IMR-90 (cell line): ENCODE measurements around the gene HGD. TPM values are rescaled to one million over a fixed set of nuclear protein-coding genes. Genes with fewer than 3 reads are reported as not detected.

Source experiments
- ATAC-seq: fragments of 200-7000 bp; cut with Tn5 transposase; 2 replicates; pipeline ENCODE4 v1.9.1; 2020; ENCODE audit warnings: low read depth, mild to moderate bottlenecking, moderate library complexity
- BruUV-seq: library from RNA; stranded (reverse); fragments of 400-500 nt; replicated peaks from 2 replicates; lab custom pipeline; 2021; lab: Mats Ljungman, UMichigan
- CTCF ChIA-PET: fragments of 300-600 bp; formaldehyde crosslinking; extraction: SDS; loops from one replicate; lab custom pipeline; 2021; ENCODE audit warnings: antibody characterized with exemption; lab: Yijun Ruan, JAX
- POLR2A ChIA-PET: fragments of 300-600 bp; sonication (Branson Sonifier 250); formaldehyde crosslinking; loops from one replicate; lab custom pipeline; 2022; ENCODE audit warnings: antibody characterized with exemption; ENCODE audit not compliant: unreplicated experiment; lab: Charles Lee
- DNase-seq: peaks from one replicate; pipeline ENCODE4 v3.0.0; 2013
- H2AFZ ChIP-seq: replicated peaks from 2 replicates; pipeline ENCODE3; 2013; ENCODE audit warnings: low read length, mild to moderate bottlenecking; ENCODE audit not compliant: poor library complexity
- H2AK5ac ChIP-seq: 2 replicates; pipeline ENCODE4 v1.6.1; 2013; ENCODE audit warnings: low read depth, low read length, inconsistent platforms
- H2AK9ac ChIP-seq: replicated peaks from 2 replicates; pipeline ENCODE3; 2013; ENCODE audit warnings: mild to moderate bottlenecking, low read depth, low read length, moderate library complexity; ENCODE audit not compliant: poor library complexity
- H2BK120ac ChIP-seq: 2 replicates; pipeline ENCODE4 v1.6.1; 2013; ENCODE audit warnings: low read depth, low read length, inconsistent platforms
- H2BK15ac ChIP-seq: 3 replicates; pipeline ENCODE4 v1.6.1; 2013; ENCODE audit warnings: low read depth, low read length, inconsistent platforms
- H2BK20ac ChIP-seq: 2 replicates; pipeline ENCODE4 v1.6.1; 2013; ENCODE audit warnings: low read depth, mild to moderate bottlenecking, inconsistent platforms, low read length, moderate library complexity
- H2BK5ac ChIP-seq: 2 replicates; pipeline ENCODE4 v1.6.1; 2013; ENCODE audit warnings: mild to moderate bottlenecking, low read depth, low read length, inconsistent platforms; ENCODE audit not compliant: poor library complexity, severe bottlenecking
- H3K14ac ChIP-seq: replicated peaks from 2 replicates; pipeline ENCODE4 v1.6.1; 2013; ENCODE audit warnings: low read depth, low read length, inconsistent platforms
- H3K18ac ChIP-seq: 2 replicates; pipeline ENCODE4 v1.6.1; 2013; ENCODE audit warnings: low read depth, low read length, control low read depth
- H3K23ac ChIP-seq: 2 replicates; pipeline ENCODE4 v1.6.1; 2013; ENCODE audit warnings: low read depth, low read length, inconsistent platforms
- H3K27ac ChIP-seq: 2 replicates; pipeline ENCODE4 v1.5.1; 2013; ENCODE audit warnings: mild to moderate bottlenecking, control low read depth, low read length; ENCODE audit not compliant: insufficient read depth
- H3K27me3 ChIP-seq: 2 replicates; pipeline ENCODE4 v1.6.1; 2013; ENCODE audit warnings: low read length; ENCODE audit not compliant: control insufficient read depth, insufficient read depth
- H3K36me3 ChIP-seq: 2 replicates; pipeline ENCODE4 v1.6.1; 2013; ENCODE audit warnings: low read length, mixed read lengths; ENCODE audit not compliant: control insufficient read depth, insufficient read depth
- H3K4ac ChIP-seq: 2 replicates; pipeline ENCODE4 v1.6.1; 2013; ENCODE audit warnings: low read depth, low read length, inconsistent platforms
- H3K4me1 ChIP-seq: 2 replicates; pipeline ENCODE4 v1.6.1; 2013; ENCODE audit warnings: low read length, mixed read lengths; ENCODE audit not compliant: control insufficient read depth, insufficient read depth
- H3K4me2 ChIP-seq: 2 replicates; pipeline ENCODE4 v1.6.1; 2013; ENCODE audit warnings: low read depth, mild to moderate bottlenecking, control low read depth, low read length, moderate library complexity
- H3K4me3 ChIP-seq: 2 replicates; pipeline ENCODE4 v1.5.1; 2013; ENCODE audit warnings: low read depth, mild to moderate bottlenecking, control low read depth, low read length, moderate library complexity; ENCODE audit not compliant: insufficient read depth
- H3K56ac ChIP-seq: 2 replicates; pipeline ENCODE4 v1.6.1; 2013; ENCODE audit warnings: low read length, inconsistent platforms; ENCODE audit not compliant: insufficient read depth; ENCODE audit errors: extremely low read depth
- H3K79me1 ChIP-seq, 2 experiments: 2 replicates each; pipeline ENCODE4 v1.6.1; 2013; ENCODE audit warnings: low read length in 2 of 2, inconsistent platforms in 1 of 2, low read depth in 1 of 2
- H3K9ac ChIP-seq: 2 replicates; pipeline ENCODE4 v1.6.1; 2013; ENCODE audit warnings: low read depth, low read length, control low read depth
- H3K9me1 ChIP-seq: 2 replicates; pipeline ENCODE4 v1.6.1; 2013; ENCODE audit warnings: low read length, inconsistent platforms; ENCODE audit not compliant: insufficient read depth
- H3K9me3 ChIP-seq: 2 replicates; pipeline ENCODE4 v1.6.1; 2013; ENCODE audit warnings: low read length; ENCODE audit not compliant: control insufficient read depth, insufficient read depth
- H4K20me1 ChIP-seq: 2 replicates; pipeline ENCODE4 v1.6.1; 2013; ENCODE audit warnings: low read length, inconsistent platforms; ENCODE audit not compliant: insufficient read depth
- H4K5ac ChIP-seq: 2 replicates; pipeline ENCODE4 v1.6.1; 2013; ENCODE audit warnings: mild to moderate bottlenecking, low read depth, low read length, control low read depth
- H4K8ac ChIP-seq, 2 experiments: 2 replicates each; pipeline ENCODE4 v1.6.1; 2013; ENCODE audit warnings: low read depth in 2 of 2, low read length in 2 of 2, control low read depth in 1 of 2, inconsistent platforms in 1 of 2
- H4K91ac ChIP-seq: 2 replicates; pipeline ENCODE4 v1.6.1; 2013; ENCODE audit warnings: low read depth, low read length, inconsistent platforms; ENCODE audit not compliant: insufficient read depth
- BHLHE40 ChIP-seq: fragments of 150-350 bp; IDR thresholded peaks from 2 replicates; pipeline ENCODE4 v1.6.1; 2016; ENCODE audit warnings: mild to moderate bottlenecking, low read depth, low read length
- CEBPB ChIP-seq: IDR thresholded peaks from 2 replicates; pipeline ENCODE4 v1.6.1; 2012; ENCODE audit warnings: low read depth, low read length, improper control_type of control experiment
- CHD1 ChIP-seq: IDR thresholded peaks from 2 replicates; pipeline ENCODE4 v1.6.1; 2012; ENCODE audit warnings: low read depth, low read length, improper control_type of control experiment
- CTCF ChIP-seq: conservative IDR thresholded peaks from 2 replicates; pipeline ENCODE4 v1.5.1; 2012; ENCODE audit warnings: mild to moderate bottlenecking, low read depth, low read length, improper control_type of control experiment
- ELK1 ChIP-seq: fragments of 150-350 bp; IDR thresholded peaks from 2 replicates; pipeline ENCODE4 v1.6.1; 2016; ENCODE audit warnings: low read depth, mild to moderate bottlenecking, low read length, moderate library complexity, borderline replicate concordance
- FOS ChIP-seq: fragments of 150-350 bp; IDR thresholded peaks from 2 replicates; pipeline ENCODE4 v1.6.1; 2016; ENCODE audit warnings: low read depth, low read length
- MAZ ChIP-seq: IDR thresholded peaks from 2 replicates; pipeline ENCODE4 v1.6.1; 2012; ENCODE audit warnings: low read depth, mild to moderate bottlenecking, low read length, improper control_type of control experiment, moderate library complexity, borderline replicate concordance
- MXI1 ChIP-seq: IDR thresholded peaks from 2 replicates; pipeline ENCODE4 v1.6.1; 2012; ENCODE audit warnings: low read depth, mild to moderate bottlenecking, low read length, moderate library complexity, borderline replicate concordance
- NFE2L2 ChIP-seq: fragments of 150-350 bp; IDR thresholded peaks from 2 replicates; pipeline ENCODE4 v1.6.1; 2016; ENCODE audit warnings: low read depth, mild to moderate bottlenecking, low read length
- POLR2A ChIP-seq: IDR thresholded peaks from 2 replicates; pipeline ENCODE4 v1.6.1; 2012; ENCODE audit warnings: mild to moderate bottlenecking, low read depth, low read length
- RAD21 ChIP-seq: IDR thresholded peaks from 2 replicates; pipeline ENCODE4 v1.6.1; 2012; ENCODE audit warnings: low read length, improper control_type of control experiment
- RCOR1 ChIP-seq: IDR thresholded peaks from 2 replicates; pipeline ENCODE4 v1.6.1; 2012; ENCODE audit warnings: mild to moderate bottlenecking, low read length, improper control_type of control experiment; ENCODE audit not compliant: insufficient replicate concordance
- RFX5 ChIP-seq: IDR thresholded peaks from 2 replicates; pipeline ENCODE4 v1.8.0; 2012; ENCODE audit warnings: low read depth, mild to moderate bottlenecking, low read length, moderate library complexity
- USF2 ChIP-seq: fragments of 150-350 bp; IDR thresholded peaks from 2 replicates; pipeline ENCODE4 v1.6.1; 2017; ENCODE audit warnings: mild to moderate bottlenecking, antibody characterized with exemption, low read length, low read depth
- WGBS, 2 experiments: methylation state at CpG; one replicate each; pipeline versions ENCODE4 v1.1.5 to v1.1.7; 2013; ENCODE audit warnings: missing lambda C conversion rate in 2 of 2; ENCODE audit not compliant: insufficient read length in 1 of 2; ENCODE audit errors: extremely low coverage in 2 of 2; 5-methylcytosine and 5-hydroxymethylcytosine counted together
- dilution Hi-C: fragments of 300-500 bp; cut with HindIII; formaldehyde crosslinking; loops from one replicate; pipeline ENCODE4 v1.14.3; 2018; ENCODE audit warnings: low sequenced_read_pairs; ENCODE audit not compliant: unreplicated experiment
- in situ Hi-C: fragments of 300-500 bp; cut with MboI; formaldehyde crosslinking; loops from 3 replicates; pipeline ENCODE4 v1.14.3; 2019; ENCODE audit warnings: low sequenced_read_pairs, inconsistent platforms, mixed read lengths
- intact Hi-C: fragments of 100-400 bp; cut with micrococcal nuclease; formaldehyde crosslinking; loops from 2 replicates; pipeline ENCODE4 v1.10.0; 2022
- polyA plus RNA-seq, 3 experiments: library from polyadenylated mRNA; depleted of rRNA; stranded (reverse); fragments of >200 nt; gene quantifications; 2 replicates each; pipeline ENCODE4 v1.2.3, GENCODE V29; 2012; ENCODE audit warnings: low replicate concordance in 1 of 3
- total RNA-seq: library from RNA; depleted of rRNA; stranded (reverse); fragments of >200 nt; gene quantifications from 2 replicates; pipeline ENCODE4 v1.2.3, GENCODE V29; 2012

HGD gene
- total and polyA plus RNA-seq, 2 of the 4 experiments (the other 2 are of a cell fraction) = 0.14 TPM; not detected in 1

DNA sequence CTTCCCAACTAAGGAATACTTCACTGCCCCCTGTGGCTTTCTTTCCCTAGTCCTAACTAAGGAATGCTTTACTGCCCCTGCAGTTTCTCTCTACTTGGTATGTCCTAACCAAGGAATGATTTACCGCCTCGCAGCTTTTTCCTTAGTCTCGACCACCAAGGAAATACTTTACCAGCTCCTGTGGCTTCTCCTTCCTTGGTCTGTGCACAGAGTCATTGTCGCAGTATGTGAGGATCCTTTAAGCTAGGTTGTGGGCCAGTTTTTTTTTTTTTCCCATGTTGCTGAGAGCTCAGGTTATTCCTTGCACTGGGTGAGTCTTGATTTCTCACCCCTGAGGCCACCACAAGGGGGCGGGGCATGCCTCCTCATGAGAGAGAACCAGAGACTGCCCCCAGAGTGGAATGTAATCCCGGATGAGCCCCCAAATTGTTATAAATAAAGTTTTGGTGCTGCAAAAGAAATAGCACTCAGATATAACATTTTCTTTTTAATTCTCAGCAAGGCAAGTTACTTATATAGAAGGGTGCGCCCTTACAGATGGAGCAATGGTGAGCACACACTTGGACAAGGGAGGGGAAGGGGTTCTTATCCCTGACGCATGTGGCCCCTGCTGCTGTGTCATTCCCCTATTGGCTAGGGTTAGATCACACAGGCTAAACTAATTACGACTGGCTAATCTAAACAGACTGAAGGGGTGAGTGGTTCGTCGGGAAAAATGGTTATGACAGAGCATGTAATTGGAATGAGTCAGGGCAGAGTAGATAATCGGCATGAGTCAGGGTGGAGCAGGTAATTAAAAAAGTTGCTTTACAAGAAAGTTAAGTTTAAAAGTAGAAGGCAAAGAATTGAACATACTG is 58.9 kb downstream of the HGD start:
- Histone ChIP-seq H3K4me2 (no peak overlapping the region), H3K9ac (no peak overlapping the region), H3K79me1 (no peaks in the 10 kb centered on the region), H3K27me3 (no peaks in the 10 kb centered on the region), H3K14ac (no peak overlapping the region), H2AK9ac (no peak overlapping the region), H4K5ac (no peak overlapping the region; the same call in 1 of the 2 replicates), H2BK5ac (peak overlapping the region; percentile 69), H2AFZ (no peak overlapping the region), H3K18ac (peak overlapping the region; percentile 61; the same call in 1 of the 2 replicates), H3K9me1 (no peaks in the 10 kb centered on the region), H3K23ac (no peak overlapping the region), H3K56ac (no peak overlapping the region), H3K36me3 (no peaks in the 10 kb centered on the region), H2BK120ac (peak overlapping the region; percentile 27; the same call in 1 of the 2 replicates), H3K4me3 (no peak overlapping the region), H3K4ac (no peak overlapping the region), H4K91ac (no peak overlapping the region), H3K4me1 (no peaks in the 10 kb centered on the region), H4K20me1 (no peaks in the 10 kb centered on the region), H3K27ac (no peak overlapping the region), H2AK5ac (peak overlapping the region; percentile 47; the same call in 1 of the 2 replicates), H3K9me3 (0 out of 2 replicates have a peak, but pooled peaks cover 6% of the 10 kb centered on the region), H2BK20ac (no peak overlapping the region), H2BK15ac (no peak overlapping the region), H4K8ac (no peak overlapping the region)
- dilution Hi-C loops (no loop called here), intact Hi-C loops (no loop called here), in situ Hi-C loops (no loop called here)
- 17% methylated on average over 1 of the region's 12 CpGs; no CpG with 5 or more reads in 1 of the 2 experiments for WGBS, 2 experiments
- BruUV-seq = no TSS peak
- POLR2A ChIA-PET = no interaction called here
- ATAC-seq = peak; percentile 29; the same call in 1 of the 2 replicates
- peak; percentile 82 for DNase-seq
- CTCF ChIA-PET = no interaction called here
- TF ChIP-seq CHD1 = no peak
- 0 out of 2 replicates have a peak, but pooled peaks have one; percentile 14 for TF ChIP-seq CTCF
- 0 out of 2 replicates have a peak, but pooled peaks have one; percentile 12 for TF ChIP-seq RAD21
- TF ChIP-seq CEBPB = no peak
- no peak for TF ChIP-seq MAZ
- TF ChIP-seq FOS = peak; percentile 51
- TF ChIP-seq POLR2A = no peak
- TF ChIP-seq NFE2L2 = no peak
- TF ChIP-seq RCOR1 = no peak
- no peak for TF ChIP-seq BHLHE40
- TF ChIP-seq ELK1 = no peak
- no peak for TF ChIP-seq RFX5
- TF ChIP-seq USF2 = no peak
- TF ChIP-seq MXI1 = no peak
